ENCODE measurements around the gene TBC1D10A. TPM values are rescaled to one million over a fixed set of nuclear protein-coding genes. Genes with fewer than 3 reads are reported as not detected.

The TBC1D10A gene
- total RNA-seq, 1 experiment from 2014 or later, result 8.4 TPM

DNA sequence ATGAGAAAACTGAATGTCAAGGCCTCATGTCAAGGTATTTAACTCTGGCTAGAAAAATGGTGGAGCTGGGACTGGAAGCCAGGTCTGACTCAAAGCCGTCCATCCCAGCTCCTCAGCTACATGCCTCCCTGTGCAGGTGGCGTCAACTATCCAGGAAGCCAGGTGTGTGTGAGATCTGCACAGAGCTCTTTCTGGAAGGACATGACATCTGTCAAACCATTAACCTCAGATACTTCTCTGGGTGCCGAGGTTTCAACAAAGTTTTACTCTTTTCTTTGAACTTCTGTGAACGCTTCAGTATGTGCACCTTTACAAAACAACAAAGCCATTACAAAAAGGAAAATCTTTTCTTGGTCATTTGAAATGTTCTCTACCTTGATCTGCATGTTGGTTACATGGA is 30.4 kb downstream of the TBC1D10A start:
- Histone ChIP-seq H2BK15ac (ENCODE audit: low read depth, low read length) (no peak overlapping the region), H2BK5ac (ENCODE audit: insufficient read length, low read length) (no peak overlapping the region), H3K56ac (ENCODE audit: insufficient read length, low read depth, low read length) (no peak overlapping the region), H2BK20ac (ENCODE audit: low read depth, low read length, poor library complexity, severe bottlenecking) (no peak overlapping the region), H2BK120ac (ENCODE audit: low read depth, low read length, poor library complexity, severe bottlenecking) (no peak overlapping the region), H3K79me1 (ENCODE audit: insufficient read depth, low read depth, low read length, poor library complexity, severe bottlenecking) (no peaks in the 10 kb centered on the region), H3K4ac (ENCODE audit: low read depth, low read length) (no peak overlapping the region), H3K4me1 (ENCODE audit: insufficient read depth, low read length) (no peaks in the 10 kb centered on the region), H3K14ac (ENCODE audit: insufficient read depth, low read length) (no peak overlapping the region), H3K23ac (ENCODE audit: insufficient read length, low read depth, low read length) (no peak overlapping the region), H4K8ac (replicated peaks; ENCODE audit: insufficient read length, low read depth, low read length) (no peak overlapping the region), H3K9ac (ENCODE audit: extremely low read depth, insufficient read length, low read length) (no peak overlapping the region), H4K91ac (ENCODE audit: insufficient read length, low read depth, low read length) (no peak overlapping the region), H3K79me2 (ENCODE audit: insufficient read depth, low read length) (no peaks in the 10 kb centered on the region), H3K23me2 (ENCODE audit: insufficient read length, low read depth, low read length, poor library complexity, severe bottlenecking) (no peaks in the 10 kb centered on the region), H2BK12ac (ENCODE audit: insufficient read length, low read depth, low read length) (no peak overlapping the region), H3K27ac (ENCODE audit: insufficient read length, low read depth, low read length) (no peak overlapping the region), H3K4me2 (ENCODE audit: insufficient read depth, insufficient read length, low read length) (no peak overlapping the region), H3T11ph (ENCODE audit: low read length) (no peak overlapping the region), H2AK5ac (ENCODE audit: insufficient read length, low read length) (no peak overlapping the region), H3K27me3 (ENCODE audit: insufficient read depth, low read length) (no peaks in the 10 kb centered on the region), H3K18ac (ENCODE audit: insufficient read length, low read depth, low read length) (no peak overlapping the region), H2AFZ (ENCODE audit: low read length) (no peak overlapping the region), H4K20me1 (ENCODE audit: control insufficient read depth, insufficient read depth, insufficient read length) (no peaks in the 10 kb centered on the region), H3K9me3 (ENCODE audit: control insufficient read depth, low read depth, low read length) (no peaks in the 10 kb centered on the region), H4K5ac (ENCODE audit: insufficient read length, low read depth, low read length) (no peak overlapping the region)
- Mint-ChIP-seq H3K4me1 (peaks cover 2 to 6% of the 10 kb centered on the region in 2 experiments; a peak in 2 of 4 replicates), H3K27ac (no peak overlapping the region; a peak in 2 of 7 replicates), H3K36me3 (ENCODE audit: insufficient read depth in 1 of 3, low read depth in 3 of 3) (peaks cover 4 to 19% (median 5%) of the 10 kb centered on the region in 3 experiments; a peak in 5 of 7 replicates), H3K9me3 (peaks cover 0 to 1% of the 10 kb centered on the region in 2 experiments; a peak in 1 of 5 replicates), H3K27me3 (ENCODE audit: low read depth) (no peaks in the 10 kb centered on the region), H3K4me3 (no peak overlapping the region)
- WGBS (ENCODE audit: extremely low coverage, insufficient read length, low lambda C conversion rate), result no CpG with 5 or more reads among the region's 4 CpGs
- no peak for DNase-seq
- TF ChIP-seq, protein P1, sequence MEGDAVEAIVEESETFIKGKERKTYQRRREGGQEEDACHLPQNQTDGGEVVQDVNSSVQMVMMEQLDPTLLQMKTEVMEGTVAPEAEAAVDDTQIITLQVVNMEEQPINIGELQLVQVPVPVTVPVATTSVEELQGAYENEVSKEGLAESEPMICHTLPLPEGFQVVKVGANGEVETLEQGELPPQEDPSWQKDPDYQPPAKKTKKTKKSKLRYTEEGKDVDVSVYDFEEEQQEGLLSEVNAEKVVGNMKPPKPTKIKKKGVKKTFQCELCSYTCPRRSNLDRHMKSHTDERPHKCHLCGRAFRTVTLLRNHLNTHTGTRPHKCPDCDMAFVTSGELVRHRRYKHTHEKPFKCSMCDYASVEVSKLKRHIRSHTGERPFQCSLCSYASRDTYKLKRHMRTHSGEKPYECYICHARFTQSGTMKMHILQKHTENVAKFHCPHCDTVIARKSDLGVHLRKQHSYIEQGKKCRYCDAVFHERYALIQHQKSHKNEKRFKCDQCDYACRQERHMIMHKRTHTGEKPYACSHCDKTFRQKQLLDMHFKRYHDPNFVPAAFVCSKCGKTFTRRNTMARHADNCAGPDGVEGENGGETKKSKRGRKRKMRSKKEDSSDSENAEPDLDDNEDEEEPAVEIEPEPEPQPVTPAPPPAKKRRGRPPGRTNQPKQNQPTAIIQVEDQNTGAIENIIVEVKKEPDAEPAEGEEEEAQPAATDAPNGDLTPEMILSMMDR (conservative IDR thresholded peaks at IDR 0.05), result no peak

Measured in H9 (cell line).